Stimulated activated CD4-positive, alpha-beta T cell treated with anti-CD3 and anti-CD28 coated beads, Interleukin-1b, Interleukin-23, amount 100 ng/mL, for 48 hours (primary cell): ENCODE data around the gene HECTD1.
"Not testable (repeated sequence)": the region's sequence is repeated elsewhere in the genome, so short reads cannot be mapped to it uniquely, and the experiment has no call there.

Experiments used
- DNase-seq: peaks from one replicate; pipeline ENCODE4 v3.0.0-alpha.2; 2020

HECTD1 gene

DNA sequence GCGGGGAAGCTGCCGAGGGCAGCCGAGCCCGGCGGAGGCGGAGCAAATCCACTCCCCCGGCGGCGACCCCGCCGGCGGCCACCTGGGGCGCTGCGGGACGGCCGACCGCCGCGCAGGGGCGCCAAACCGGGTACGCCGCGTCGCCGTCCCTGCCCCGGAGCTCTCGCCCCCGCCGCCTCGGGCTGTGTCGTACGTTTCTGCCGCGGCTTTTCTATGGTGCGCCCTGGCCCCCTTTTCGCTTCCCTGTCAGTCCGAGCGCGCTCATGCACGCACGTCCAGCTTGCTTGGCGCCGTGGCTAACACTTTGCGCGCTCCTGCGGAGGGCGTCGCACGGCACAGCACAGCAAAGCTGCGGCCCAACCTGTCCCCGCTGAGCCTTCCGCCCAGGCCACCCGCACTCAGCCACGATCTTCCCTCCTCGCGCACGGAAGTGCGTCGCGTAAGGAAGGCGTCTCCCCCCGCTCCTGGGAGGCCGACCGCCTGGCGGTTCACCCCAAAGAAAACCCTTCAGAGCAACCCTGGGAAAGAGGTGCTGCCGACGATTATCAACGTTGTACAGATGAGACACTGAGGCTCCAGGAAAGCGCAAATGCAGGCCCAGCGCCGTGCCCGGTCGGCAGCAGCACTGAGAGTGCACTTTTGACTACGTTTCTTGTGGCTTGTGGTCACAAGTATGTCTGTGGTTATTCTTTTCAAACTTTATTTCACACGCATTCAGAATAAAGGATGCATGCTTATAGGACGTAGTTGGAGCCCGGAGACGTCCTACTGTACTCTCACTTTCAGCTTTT, at the start of gene HECTD1:
Gene HECTD1 (minus strand): TSS at position 39 of the 791 bp plus-strand sequence. CDS start 1,857 bp downstream, outside the sequence.
- DNase-seq: peak; percentile 88

DNA sequence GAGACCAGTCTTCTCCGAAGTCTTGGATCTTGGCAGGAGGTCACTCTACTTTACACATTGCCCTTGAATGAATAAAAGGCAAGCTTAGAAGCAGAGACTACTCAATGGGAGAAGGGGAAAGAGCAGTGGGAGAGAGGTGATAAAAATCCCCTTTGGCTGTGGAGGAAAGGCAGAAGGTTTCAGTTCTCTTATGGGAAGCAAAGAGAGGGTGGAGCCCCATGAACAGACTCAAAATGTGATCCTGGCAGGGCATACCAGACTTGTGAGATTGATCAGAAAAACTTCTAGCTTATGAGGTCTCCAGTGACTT, 49.6 kb upstream of the HECTD1 start:
- DNase-seq: no peak

DNA sequence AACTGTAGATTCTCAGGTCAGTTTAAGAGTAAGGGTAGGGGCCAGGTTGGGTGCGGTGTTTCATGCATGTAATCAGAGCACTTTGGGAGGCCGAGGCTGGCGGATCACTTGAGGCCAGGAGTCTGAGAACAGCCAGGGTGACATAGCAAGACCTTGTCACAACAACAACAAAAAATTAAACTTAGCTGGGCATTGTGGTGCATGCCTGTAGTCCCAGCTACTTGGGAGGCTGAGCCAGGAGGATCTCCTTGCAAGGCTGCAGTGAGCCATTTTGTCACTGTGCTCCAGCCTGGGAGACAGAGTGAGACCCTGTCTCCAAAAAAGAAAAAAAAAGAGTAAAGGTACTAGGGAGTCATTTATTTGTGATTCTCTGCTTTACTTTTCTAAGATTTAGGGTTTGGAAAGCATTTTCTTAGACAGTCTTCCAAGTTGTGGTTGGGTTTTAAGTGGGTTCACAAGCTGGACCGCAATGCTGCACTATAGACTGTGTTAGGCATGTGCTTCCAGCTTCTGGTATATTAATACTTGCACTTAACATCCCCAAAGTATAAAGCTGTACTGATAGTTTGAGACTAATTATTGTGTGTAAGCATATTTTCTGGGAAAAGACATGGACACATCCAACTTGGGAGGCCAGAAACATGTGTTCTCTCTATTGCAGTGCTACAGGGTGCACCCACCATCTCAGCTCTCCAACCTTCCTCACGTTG, 49.1 kb upstream of the HECTD1 start:
- no peak for DNase-seq

DNA sequence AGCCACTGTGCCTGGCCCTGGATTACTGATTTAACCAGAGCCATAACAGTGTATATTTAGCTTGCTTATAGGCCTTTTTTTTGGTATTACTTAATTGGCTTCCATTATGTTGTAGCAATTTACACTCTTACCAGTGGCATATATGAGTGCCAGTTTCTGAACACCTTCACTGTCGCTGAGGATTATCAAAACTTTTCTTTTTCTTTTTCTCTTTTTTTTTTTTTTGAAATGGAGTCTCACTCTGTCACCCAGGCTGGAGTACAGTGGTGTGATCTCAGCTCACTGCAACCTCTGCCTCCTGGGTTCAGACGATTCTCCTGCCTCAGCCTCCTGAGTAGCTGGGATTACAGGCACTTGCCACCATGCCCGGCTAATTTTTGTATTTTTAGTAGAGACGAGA, 48.3 kb upstream of the HECTD1 start:
- not testable (repeated sequence) for DNase-seq

DNA sequence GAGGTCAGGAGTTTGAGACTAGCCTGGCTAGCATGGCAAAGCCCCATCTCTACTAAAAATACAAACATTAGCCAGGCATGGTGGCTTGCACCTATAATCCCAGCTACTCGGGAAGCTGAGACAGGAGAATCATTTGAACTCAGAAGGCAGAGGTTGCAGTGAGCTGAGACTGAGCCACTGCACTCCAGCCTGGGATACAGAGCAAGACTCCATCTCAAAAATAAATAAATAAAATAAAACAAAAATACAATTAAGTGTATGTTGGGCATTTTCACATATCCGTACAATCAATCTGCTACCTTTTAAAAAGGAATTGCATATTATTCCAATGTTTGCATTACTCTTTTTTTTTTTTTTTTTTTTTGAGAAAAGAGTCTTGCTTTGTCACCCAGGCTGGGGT, 47.7 kb upstream of the HECTD1 start:
- DNase-seq: no peak

DNA sequence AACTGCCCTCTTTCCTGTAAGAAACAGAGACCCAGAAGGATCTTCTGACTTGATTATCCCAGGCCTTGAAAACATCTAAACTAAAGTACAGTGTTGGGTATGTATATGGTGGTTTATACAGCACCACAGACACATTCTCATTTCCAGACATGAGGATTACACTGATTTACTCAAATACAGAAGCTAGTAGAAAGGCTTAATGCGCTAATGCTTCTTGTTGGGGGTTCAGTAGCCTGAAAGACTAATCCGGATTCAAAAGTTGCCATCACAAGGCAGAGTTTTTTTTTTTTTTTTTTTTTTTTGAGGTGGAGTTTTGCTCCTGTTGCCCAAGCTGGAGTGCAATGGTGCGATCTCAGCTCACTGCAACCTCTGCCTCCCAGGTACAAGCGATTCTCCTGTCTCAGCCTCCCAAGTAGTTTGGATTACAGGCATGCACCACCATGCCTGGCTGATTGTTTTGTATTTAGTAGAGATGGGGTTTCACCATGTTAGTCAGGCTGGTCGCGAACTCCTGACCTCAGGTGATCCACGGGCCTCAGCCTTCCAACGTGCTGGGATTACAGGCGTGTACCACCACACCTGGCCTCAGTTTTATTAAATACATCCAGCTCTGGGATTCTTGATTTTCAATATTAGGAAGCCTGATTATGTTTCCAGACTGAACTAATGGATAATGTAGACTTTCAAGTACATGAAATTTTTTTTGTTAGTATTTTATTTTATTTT, 46.3 kb upstream of the HECTD1 start:
- no peak for DNase-seq

DNA sequence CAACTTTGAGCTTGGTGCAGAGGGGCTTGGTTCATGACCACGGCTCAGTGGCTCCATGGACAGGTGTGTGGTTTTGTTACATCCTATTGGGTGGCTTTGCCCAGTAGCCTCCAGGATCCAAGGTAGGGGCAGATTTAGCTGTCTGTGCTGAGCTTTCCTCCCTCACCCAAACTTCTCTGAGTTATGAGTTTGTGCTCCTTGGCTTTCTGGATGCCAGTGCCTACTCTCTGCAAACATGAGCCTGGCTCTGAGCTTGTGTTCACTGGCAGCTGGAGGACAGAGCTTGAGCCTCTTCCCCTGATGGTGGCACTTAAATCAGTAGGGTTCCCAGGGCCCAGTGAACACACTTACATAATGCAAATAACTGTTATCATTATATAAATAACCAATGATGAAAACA, 45.3 kb upstream of the HECTD1 start:
- no peak for DNase-seq

DNA sequence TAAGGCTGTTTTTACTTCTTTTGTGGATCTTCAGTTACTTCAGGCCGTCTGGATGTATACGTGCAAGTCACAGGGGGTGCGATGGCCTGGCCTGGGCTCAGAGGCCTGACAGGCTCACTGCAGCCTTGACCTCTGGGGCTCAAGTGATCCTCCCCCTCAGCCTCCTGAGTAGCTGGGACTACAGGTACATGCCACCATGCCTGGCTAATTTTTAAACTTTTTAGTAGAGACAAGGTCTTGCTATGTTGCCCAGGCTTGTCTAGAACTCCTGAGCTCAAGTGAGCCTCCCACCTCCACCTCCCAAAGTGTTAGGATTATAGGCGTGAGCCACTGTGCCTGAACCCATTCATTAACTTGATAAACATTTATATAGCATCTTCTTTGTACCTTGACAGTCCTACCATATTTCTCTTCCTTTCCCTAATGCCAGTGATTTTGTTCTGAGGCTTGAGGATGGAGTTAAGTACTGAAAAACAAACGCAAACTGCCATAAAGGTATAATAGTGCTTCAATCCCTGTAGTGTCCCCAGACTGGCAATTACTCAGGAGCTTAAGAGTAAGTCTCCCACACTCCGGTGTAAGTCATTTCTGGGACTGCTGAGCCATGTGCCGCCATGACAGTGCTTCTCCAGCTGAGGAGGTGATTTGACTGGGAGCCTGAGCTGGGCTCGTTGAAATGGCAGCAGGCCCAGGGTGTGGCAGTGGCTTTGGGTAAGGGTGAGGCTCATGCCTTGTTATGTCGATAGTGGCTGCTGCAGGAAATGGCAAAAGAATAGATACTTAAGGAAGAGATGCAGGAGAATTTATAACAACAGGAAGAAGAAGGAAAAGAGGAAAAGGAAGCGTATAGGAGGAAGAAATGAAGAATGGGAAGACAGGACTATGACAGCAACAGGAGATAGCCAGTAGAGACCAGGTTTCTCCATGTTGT, 43.7 kb upstream of the HECTD1 start:
- DNase-seq: no peak

DNA sequence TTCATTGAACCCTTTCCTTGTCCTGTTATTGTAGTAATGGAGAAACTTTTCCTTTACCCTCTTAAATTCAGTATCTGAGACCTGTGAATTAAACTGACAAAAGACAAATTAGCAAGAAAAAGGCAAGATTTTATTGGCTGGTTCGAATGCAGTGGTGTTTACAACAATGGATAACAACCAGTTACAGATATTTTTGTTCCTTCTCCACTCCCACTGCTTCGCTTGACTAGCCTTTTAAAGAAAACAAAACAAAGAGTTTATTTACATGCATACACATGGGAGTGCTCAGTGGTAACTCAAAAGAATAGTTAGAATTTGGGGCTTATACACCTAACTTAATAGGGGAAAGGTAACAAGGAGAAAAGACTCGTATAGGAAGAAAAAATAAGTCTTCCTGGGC, 37.0 kb upstream of the HECTD1 start:
- DNase-seq: no peak

DNA sequence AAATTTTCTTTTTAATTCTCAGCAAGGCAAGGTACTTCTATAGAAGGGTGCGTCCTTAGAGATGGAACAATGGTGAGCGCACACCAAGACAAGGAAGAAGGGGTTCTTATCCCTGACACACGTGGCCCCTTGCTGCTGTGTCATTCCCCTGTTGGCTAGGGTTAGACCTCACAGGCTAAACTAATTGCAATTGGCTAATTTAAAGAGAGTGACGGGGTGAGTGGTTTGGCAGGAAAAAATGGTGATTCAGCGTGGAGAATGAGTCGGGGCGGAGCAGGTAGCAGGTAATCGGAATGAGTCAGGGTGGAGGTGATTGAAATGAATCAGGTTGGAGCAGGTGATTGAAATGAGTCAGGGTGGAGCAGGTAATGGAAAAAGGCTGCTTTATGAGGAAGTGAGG, 36.3 kb upstream of the HECTD1 start:
- DNase-seq: peak; percentile 72

DNA sequence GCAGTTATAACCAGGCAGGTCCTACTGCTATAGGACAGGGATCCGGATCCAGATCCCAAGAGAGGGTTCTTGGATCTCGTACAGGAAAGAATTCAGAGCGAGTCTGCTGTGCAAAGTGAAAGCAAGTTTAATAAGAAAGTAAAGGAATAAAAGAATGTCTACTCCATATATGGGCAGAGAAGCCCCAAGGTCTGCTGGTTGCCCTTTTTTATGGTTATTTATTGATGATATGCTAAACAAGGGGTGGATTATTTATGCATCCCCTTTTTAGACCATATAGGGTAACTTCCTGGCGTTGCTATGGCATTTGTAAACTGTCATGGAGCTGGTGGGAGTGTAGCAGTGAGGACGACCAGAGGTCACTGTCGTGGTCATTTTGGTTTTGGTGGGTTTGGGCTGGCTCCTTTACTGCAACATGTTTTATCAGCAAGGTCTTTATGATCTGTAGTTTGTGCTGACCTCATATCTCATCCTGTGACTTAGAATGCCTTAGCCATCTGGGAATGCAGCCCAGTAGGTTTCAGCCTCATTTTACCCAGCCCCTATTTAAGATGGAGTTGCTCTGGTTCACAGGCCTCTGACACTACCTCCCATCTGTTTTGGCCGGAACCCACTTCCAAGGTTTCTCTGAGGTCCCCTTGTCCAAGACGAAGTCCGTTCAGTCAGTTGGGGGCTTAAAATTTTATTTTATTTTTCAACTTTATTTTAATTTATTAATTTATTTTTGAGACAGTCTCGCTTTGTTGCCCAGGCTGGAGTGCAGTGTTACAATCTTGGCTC, 34.8 kb upstream of the HECTD1 start:
- not testable (repeated sequence) for DNase-seq

DNA sequence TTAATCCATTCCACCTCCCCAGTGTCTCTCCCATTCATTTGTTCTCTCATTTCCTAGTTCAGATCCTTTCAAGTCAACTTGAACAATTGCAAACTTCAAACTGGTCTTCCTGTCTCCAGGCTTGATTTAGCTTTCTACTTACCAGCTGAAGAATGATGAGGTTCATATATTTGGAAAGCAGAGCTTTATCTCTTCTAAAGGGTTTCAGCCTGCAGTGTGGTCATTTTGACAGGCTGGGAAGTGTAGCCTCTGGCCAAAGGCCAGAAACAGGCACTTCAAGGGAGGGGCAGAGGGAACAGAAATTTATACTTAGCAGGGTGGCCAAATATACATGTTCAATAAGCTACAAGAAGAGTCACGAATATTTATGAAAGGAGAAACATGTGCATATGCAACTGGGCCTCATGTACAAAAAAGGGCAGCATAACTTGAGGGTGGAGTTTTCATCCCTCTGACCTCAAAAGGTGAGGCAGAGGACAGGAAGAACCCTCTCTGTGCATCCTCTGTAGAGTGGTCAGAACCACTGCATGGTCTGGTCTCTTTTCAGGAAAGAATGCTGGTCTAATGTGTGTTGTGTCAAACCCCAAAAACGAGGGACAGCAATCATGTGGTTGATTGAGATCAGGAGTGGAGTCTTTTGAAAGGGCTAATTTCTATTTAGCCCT, 34.0 kb upstream of the HECTD1 start:
- no peak for DNase-seq

DNA sequence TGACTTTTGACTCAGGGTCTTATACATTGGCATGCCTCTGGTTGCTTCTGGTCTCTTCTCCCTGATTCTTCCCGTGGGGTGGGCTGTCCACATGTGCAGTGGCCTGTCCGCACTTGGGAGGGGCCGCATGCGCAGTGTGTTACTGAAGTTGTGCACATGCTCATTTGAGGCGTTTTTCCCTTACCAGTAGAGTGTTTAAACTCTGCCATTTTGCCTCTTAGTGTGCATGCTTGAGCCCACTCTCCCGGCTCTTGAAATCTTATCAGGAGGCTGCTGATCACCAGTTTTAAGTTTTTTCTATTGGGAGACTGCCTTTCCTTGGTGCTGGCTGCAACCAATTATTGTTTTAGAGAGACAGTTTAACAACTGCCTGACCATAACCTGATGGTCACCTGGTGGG, 32.1 kb upstream of the HECTD1 start:
- DNase-seq: no peak

DNA sequence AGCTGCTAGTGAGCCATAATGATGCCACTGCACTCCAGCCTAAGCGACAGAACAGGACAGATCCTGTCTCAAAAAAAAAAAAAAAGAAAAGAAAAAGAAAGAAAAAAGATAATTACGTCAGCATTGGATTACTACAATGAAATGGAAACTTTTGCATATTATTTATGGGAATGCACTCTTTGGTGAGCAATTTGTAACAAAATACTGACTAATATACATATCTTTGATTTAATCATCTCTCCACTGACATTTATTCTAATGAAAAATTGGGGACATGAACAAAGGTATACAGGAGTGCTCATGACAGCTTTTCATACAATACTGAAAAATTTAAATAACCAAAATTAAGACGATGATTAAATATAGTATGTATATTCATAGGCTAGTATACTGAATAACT, 27.9 kb upstream of the HECTD1 start:
- no peak for DNase-seq

DNA sequence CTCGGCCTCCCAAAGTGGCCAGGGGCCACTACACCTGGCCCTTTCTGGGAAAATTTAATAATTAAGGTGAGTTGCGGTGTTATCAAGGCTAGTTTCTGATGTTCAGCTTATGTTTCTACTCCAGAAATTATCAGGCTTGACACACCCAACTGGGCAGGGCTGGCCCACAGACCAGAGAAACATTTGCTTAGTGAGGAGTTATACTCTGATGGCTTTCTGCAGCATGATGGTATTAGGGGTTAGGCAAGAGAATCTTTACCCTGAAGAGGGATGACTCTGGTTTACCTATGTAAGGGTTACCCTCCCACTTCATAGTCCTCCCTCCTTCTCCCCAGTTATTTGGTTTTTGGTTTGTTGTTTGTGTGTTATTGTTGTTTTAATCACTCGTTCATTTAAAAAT, 24.5 kb upstream of the HECTD1 start:
- DNase-seq: no peak

DNA sequence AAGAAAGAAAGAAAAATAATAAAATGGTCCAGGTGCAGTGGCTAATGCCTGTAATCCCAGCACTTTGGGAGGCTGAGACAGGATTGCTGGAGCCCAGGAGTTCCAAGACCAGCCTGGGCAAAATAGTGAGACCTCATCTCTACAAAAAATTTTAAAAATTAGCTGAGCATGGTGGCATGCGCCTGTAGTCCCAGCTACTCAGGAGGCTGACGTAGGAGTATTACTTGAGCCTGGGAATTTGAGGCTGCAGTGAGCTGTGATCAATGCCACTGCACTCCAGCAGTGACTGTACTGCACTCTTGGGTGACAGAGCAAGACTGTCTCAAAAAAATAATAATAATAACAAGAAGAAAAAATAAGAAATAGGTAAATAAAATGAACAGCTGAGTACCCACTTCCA, 23.7 kb upstream of the HECTD1 start:
- DNase-seq: not testable (repeated sequence)

DNA sequence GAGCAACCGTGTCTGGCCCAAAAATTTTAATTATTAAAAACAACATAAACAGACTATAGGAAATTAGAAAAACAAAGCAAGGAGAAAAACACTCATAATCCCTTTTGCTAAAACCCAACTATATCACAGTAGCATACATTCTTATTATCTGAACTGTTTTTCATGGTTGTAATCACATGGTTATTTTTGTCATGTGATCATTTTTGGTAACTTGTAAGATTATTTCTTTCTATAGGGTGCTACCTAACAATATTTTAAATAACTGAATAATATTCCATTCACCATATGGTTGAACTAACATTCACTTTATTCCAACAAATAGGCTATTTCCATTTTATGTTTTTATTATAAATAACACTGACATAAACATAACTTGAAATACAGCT, 23.0 kb upstream of the HECTD1 start:
- DNase-seq: no peak

DNA sequence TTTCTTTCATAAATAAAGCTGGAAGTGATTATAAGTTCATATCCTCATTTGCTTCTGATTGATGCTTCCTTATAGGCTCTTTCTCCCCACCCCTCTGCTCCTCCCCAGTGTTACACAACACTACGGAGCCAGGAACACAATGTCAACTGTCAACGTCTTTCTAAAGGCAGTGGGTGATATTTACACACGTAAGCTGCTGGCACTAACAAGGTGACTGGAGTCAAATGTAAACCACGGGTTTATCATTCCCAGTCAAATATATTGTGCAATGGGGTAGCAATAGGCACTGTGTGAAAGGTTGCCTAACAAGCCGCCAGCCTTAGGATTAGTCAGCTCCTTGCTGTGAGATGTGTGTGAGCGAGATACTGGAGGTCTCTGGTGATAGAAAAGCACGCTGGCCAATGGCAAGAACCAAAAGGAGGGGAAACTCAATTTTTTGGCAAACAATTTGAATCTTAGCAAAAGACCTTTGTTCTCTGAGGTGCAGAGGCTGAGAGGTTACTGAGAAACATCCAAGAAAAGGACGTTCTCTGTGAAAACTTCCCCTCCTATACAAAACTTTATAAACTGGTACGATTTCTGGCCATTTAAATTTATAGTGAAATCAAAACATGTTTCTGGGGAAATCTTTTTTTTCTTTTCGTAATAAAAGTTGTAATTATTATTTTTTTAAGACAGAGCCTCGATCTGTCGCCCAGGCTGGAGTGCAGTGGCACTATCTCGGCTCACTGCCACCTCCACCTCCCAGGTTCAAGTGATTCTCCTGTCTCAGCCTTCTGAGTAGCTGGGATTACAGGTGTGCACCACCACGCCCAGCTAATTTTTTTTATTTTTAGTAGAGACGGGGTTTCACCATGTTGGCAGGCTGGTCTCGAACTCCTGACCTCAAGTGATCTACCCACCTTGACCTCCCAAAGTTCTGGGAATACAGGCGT, 22.3 kb upstream of the HECTD1 start:
- DNase-seq: peak; percentile 6

DNA sequence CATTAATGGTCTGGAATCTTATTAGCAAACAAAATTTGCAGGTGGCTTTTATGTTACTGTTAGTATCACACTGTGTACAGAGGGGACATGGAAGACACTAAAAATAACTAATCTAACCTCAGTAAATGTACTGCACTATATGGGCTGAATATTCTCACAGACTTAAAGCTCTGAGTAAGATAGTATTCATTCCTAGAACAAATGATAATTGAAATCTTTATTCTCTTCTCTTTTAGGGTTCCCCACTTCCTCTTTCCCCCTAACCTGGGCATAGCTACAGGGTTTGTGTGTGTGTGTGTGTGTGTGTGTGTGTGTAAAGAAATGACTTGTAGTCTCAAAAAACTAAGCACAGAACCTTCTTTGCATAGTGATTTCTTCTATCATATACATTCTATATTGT, 21.4 kb upstream of the HECTD1 start:
- no peak for DNase-seq

DNA sequence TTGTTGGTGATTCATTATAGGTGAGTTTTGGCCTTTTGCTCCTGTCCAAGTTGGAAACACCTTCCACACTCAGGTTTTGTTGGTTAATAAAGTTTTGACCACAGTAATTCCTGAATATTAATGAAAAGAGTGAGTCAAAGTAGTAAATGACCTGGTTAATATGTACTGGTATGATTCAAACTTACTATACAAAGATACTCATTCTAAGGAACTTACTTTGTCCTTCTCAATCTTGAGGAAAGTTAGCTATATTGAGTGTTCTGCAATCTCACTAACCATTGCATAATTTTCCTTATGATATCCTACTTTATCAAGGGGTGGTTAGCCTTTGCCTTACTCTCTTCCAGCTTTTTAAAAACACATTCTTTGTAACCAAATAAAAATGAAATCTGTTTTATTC, 20.9 kb upstream of the HECTD1 start:
- DNase-seq: no peak
